GM18502 (cell line): ENCODE data around the gene TRPT1.
"Not testable (repeated sequence)": the region's sequence is repeated elsewhere in the genome, so short reads cannot be mapped to it uniquely, and the experiment has no call there.

Experiments
- ATAC-seq: cut with Tn5 transposase; IDR thresholded peaks from one replicate; pipeline ENCODE4 v1.9.1; 2021; ENCODE audit warnings: mild to moderate bottlenecking; ENCODE audit not compliant: unreplicated experiment, poor library complexity

The TRPT1 gene

DNA sequence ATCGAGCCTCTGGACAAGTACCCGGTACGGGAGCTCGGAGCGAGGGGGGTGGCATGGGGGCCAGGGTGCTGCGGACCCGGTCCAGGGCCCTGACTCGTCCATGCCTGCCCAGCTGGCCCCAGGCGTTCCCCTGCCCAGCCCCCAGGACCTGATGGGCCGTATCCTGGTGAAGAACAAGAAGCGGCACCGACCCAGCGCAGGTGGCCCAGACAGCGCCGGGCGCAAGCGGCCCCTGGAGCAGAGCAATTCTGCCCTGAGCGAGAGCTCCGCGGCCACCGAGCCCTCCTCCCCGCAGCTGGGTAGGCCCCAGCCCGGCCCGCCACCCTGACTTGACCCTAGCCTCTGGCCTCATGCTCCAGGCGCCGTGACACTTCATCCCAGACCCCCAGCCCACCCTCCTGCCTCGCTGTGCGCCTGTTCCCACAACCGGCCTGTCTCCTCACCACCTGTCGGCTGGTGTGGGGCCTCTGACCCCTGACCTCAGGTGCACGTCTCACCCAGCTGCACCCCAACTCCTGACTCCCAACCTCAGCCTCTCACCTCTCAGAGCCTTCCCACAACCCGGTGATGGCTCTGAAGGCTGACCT is 33.1 kb upstream of the TRPT1 start:
- ATAC-seq, result no peak

DNA sequence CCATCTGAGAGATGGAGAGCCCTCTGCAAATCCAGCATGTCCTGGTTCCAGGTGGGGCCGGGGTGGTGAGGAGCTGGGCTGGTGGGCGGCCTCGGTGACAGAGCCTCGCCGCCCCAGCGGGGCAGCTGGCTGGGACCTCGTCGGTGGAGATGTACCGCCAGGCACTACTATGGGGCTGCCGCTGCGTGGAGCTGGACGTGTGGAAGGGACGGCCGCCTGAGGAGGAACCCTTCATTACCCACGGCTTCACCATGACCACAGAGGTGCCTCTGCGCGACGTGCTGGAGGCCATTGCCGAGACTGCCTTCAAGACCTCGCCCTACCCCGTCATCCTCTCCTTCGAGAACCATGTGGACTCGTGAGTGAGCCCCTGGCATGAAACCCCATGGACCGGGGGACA is 32.4 kb upstream of the TRPT1 start:
- no peak for ATAC-seq

GRCh38 chr11:64256300-64256699 is 30.3 kb upstream of the TRPT1 start:
- no peak for ATAC-seq

GRCh38 chr11:64255135-64256128 is 29.4 kb upstream of the TRPT1 start:
- ATAC-seq, result no peak

GRCh38 chr11:64254326-64254725 is 28.3 kb upstream of the TRPT1 start:
- no peak for ATAC-seq

GRCh38 chr11:64253481-64253880 is 27.5 kb upstream of the TRPT1 start:
- no peak for ATAC-seq

DNA sequence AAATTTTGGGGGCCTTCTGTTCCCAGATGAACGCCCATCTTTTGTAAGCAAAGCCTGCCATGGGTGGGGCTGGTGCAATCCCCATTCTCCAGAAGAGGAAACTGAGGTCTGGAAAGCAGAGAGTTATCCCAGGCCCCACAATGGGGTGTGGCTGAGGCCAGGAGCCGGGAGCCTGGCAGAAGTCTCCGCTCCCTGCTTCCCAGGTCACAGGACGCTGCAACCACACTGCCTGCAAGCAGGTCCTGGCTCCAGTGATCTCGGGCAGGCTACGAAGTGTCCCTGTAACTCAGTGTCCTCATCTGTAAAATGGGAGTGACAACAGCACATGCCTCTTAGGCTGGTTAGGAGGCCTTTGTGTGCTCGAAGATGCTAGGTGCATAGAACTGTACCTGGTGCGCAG is 27.1 kb upstream of the TRPT1 start:
- ATAC-seq, result no peak

DNA sequence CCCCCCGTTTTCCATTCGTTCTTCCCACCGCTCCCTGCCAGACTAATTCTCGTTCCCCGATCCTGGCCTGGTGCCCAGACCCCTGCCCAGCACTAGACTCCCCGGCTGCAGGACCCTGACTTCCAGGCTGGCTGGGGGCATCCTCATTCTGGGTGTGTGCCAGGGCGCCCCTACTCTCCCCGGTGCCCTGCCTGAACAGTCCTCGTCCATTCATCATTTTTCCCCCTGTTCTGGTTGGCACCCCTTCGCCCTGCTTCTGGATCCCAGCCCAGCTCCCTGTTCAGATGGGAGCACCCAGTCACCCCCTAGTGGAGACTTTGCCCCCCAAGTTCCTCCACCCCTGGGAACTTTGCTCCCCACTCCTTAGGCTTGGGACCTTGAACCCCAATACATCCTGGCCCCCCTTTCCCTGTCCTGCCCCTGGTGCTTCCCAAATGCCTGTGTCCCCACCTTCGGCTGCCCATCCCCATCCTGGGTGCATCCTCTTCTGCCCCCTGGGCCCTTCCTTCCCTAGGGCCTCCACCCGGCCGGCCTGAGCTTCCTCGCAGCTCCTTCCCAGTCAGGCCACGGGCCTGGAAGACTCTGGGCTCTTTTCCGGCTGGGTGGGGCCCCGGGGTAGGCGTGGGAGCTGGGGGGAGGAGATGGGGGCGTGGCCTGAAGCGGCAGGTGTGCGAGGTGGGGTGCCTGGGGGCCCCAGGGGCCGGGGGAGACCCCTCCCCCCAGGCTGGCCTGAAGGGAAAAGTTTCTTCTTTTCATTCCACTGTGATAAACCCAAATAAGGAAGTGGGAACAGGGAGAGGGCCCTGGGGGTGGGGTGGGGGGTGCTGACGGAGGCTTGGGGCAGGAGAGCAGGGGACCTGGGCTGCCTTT is 26.3 kb upstream of the TRPT1 start:
- ATAC-seq, result no peak

DNA sequence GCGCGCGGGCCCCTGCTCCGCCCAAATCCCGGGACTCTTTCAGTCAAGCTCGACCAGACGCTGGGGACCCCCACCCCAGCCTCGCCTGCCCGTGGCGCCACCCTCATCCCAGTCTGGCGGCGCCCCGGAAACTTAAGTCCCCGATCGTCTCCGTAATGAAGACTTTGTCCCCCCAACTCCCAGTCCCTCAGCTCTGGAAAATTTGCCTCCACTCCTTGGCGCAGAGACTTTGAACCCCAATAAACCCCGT is 25.7 kb upstream of the TRPT1 start:
- no peak for ATAC-seq

- ATAC-seq, result peak; percentile 42
Measured at GRCh38 chr11:64251016-64251752, 25.2 kb upstream of the TRPT1 start, which contains the start of gene PLCB3. Gene PLCB3, plus strand, starts transcription at chr11:64251530. Its CDS starts 120 bp downstream, at chr11:64251650.

- ATAC-seq, result no peak
Measured at GRCh38 chr11:64250415-64251015, 24.5 kb upstream of the TRPT1 start.

- ATAC-seq, result no peak
Measured at GRCh38 chr11:64249563-64250414, 23.8 kb upstream of the TRPT1 start.

DNA sequence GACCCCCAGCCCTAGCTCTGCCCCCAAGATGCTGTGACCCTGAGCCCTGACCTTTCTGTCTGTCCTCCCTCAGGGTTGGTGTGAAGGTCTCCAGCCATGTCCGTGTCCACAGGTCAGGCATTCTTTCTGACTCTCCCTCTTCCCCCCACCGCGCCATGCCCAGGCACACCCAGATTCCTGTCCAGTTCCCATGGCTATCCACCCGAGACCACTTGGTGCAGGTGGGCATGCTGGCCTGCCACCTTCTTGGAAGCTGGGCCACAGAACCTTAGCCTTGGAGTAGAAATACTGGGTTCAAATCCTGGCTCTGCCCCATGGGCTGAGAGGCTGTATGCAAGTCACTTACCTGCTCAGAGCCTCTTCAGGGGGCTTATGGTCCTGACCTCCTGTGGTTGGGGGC is 23.1 kb upstream of the TRPT1 start:
- ATAC-seq, result no peak

GRCh38 chr11:64248578-64248977 is 22.6 kb upstream of the TRPT1 start:
- ATAC-seq, result no peak

GRCh38 chr11:64247729-64248531 is 21.9 kb upstream of the TRPT1 start:
- no peak for ATAC-seq

DNA sequence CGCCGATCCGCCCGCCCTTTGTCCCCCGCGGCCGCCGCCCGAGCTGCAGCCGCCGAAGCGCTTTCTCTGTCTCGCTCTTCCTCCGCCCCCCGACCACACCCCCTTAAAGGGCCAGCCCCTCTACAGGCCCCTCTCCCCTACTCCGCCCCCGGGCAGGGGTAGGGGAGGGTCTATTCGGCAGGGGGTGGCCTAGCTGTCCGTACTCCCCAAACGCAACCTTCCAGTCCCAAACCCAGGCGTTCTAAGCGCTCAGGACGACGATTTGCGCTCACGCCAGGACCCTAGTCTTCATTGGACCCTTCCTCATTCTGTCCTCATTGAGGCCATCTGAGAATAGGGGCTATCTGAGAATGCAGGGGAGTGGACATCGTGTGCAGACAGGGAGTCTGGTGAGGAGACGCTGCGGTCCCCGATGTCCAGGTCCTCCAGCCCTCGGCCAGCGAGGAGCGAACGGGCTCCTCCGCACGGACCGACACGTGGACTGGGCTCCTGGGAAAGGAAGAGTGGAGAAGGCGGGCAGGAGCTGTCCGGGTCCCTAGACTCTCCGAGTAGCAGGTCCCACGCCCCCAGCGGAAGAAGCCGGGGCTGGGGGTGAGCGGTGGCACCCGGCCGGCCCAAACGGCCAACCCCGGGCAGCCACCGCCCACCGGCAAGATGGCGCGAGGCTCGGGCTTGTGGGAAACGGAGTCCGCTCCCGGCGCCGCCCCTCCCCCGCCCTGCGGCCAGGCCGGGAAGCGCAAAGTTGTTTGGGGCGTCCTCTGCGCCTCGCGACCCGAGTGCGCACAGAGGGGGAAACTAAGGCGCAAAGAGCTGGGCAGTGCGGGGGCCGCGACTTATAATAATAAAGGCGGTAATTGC is 21.1 kb upstream of the TRPT1 start, which contains the start of gene PPP1R14B:
TSS of gene PPP1R14B (minus strand) at position 73 of the 858 bp plus-strand sequence. CDS start 270 bp downstream, outside the sequence.
- no peak for ATAC-seq

DNA sequence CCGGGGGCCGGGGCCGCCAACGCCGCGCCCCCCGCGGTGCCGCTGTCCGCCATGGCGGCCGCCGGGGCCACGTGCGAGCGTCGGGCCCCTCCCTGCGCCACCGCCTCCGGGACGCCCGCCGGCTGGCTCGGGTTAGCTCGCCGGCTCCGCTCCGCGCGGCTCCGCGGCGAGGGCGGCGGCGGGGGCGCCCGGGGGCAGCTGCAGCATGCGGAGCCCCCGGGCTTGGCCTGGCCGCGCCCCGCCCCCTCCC is 20.6 kb upstream of the TRPT1 start:
- ATAC-seq, result not testable (repeated sequence)
